HG03159 (cell line): Measurements from ENCODE around the gene DDX60.
"Not testable (repeated sequence)": the region's sequence is repeated elsewhere in the genome, so short reads cannot be mapped to it uniquely, and the experiment has no call there.

ENCODE experiments used
- ATAC-seq: cut with Tn5 transposase; IDR thresholded peaks from one replicate; pipeline ENCODE4 v1.9.1; 2021; ENCODE audit warnings: mild to moderate bottlenecking, moderate library complexity; ENCODE audit not compliant: unreplicated experiment

Gene DDX60

GRCh38 chr4:168304744-168305459 lies 13.7 kb downstream of the DDX60 start:
- ATAC-seq = no peak

GRCh38 chr4:168303430-168303829 lies 15.1 kb downstream of the DDX60 start:
- not testable (repeated sequence) for ATAC-seq

- peak; percentile 70 for ATAC-seq
Measured at GRCh38 chr4:168293386-168293975, 25.1 kb downstream of the DDX60 start.

- ATAC-seq = peak; percentile 40
Measured at GRCh38 chr4:168291242-168291641, 27.3 kb downstream of the DDX60 start.

GRCh38 chr4:168285850-168286249 lies 32.7 kb downstream of the DDX60 start:
- not testable (repeated sequence) for ATAC-seq

GRCh38 chr4:168279556-168279955 lies 39.0 kb downstream of the DDX60 start:
- no peak for ATAC-seq

DNA sequence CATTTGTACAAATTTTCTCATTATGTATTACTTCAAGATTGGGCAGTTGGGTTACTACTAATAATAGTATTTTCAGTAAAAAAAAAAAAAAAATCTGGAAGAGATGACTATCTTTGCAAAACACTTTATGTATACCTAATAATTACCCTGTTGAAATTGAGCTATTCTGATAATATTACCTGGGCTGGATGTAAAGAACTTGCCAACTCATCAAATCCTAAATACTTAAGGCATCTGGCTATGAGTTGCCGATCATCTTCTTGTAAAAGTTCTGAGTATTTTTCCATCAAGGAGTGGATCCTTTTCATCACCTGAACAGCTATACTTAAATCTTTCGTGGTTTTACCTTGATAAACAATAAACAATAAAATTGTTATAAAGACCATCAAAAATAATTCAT lies 42.7 kb downstream of the DDX60 start:
- ATAC-seq = no peak

DNA sequence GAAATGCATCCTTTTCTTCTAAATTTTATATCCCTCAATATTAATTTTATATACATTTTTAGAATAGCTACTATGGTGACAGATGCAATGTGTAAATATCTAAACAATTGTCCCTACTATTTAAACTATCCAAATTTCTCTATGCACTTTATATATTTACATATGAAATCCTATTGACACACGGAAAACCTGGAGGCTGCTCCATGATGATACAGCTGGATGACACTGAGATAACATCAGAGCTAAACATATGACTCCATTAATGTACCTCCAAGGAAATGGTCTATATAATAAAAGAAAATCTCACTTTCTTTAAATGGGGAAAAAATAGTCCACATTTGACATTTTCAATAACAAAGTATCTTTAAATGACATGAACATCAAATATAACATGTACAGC lies 43.7 kb downstream of the DDX60 start:
- ATAC-seq = no peak

GRCh38 chr4:168273838-168274237 lies 44.7 kb downstream of the DDX60 start:
- ATAC-seq = no peak

DNA sequence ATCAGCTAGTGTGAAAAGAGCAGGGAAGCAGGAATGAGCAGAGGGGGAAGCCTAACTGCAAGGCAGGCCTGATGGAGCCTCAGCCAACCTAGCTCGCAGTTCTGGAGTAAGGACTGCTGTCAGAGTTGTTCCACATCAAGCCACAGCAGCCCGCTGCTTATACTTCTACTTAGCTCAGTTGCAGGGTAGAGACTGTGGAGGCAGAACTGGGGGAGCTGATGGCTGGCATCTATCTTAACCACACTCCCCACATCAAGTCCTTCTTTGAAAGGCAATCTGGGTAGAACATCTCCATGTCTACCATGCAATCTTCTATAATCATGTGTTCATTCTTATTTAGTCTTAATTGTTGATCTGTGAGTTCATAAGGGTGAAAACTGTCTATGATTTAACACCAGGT lies 46.1 kb downstream of the DDX60 start:
- no peak for ATAC-seq

GRCh38 chr4:168269896-168270295 lies 48.7 kb downstream of the DDX60 start:
- no peak for ATAC-seq

- ATAC-seq = no peak
Measured at GRCh38 chr4:168265327-168265726, 53.2 kb downstream of the DDX60 start.

- ATAC-seq = no peak
Measured at GRCh38 chr4:168264903-168265302, 53.6 kb downstream of the DDX60 start.

DNA sequence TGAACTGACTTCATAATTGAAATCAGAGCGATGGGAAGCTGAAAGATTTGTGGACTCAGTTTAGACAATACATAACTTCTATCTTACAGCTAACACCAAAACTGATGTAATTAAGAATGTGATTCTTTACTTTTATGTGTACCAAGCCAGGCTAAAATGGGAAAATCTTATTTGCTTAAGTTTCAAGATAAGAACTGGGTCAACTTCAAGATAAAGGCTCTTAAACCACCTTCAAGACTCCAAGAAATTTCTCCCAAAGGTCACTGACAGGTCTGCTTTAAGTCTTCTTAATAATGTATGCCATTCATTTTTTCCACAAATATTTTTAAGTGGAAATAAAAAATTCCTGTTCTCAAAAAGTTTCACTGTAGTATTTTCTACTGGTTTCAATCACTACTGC lies 55.5 kb downstream of the DDX60 start:
- no peak for ATAC-seq

DNA sequence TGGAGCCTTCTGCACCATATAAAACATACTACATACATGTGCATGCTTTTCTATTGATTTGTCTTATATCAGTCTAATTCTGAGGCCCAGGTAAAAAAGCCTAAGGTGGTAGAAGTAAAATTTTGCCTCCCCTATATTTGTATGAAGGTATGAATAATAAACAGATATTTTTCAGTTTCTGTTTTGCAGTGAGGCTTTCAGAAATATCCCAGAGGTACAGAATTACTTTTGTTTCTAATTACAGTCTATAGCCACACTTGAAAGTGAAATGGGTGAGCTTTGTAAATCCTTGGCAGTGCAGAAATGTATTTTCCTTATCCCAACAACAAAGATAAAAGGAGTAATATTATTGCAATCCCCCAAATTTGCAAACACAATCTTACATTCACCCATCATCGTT lies 59.5 kb downstream of the DDX60 start:
- ATAC-seq = no peak

GRCh38 chr4:168257768-168258167 lies 60.8 kb downstream of the DDX60 start:
- no peak for ATAC-seq

GRCh38 chr4:168248176-168248710 lies 70.3 kb downstream of the DDX60 start:
- ATAC-seq = no peak

DNA sequence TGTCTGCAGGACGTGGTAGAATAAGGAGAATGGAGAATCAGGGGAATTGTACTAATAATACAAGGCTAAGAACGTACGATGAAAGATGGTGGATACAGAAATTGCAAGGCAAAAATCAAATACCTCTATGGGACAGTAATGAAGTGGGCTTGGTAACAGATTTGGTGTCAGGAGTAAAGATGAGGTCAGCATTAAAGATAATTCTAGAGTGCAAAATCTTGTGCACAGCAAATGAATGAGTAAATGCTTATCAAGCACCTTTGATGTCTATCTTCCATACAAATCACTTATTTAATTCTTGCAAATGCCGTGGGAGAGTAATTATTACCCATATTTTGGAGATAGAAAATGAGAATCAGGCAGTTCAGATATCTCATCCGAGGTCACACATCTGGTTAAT lies 70.9 kb downstream of the DDX60 start:
- ATAC-seq = no peak

GRCh38 chr4:168241953-168242352 lies 76.6 kb downstream of the DDX60 start:
- no peak for ATAC-seq

GRCh38 chr4:168240821-168241220 lies 77.7 kb downstream of the DDX60 start:
- ATAC-seq = no peak

DNA sequence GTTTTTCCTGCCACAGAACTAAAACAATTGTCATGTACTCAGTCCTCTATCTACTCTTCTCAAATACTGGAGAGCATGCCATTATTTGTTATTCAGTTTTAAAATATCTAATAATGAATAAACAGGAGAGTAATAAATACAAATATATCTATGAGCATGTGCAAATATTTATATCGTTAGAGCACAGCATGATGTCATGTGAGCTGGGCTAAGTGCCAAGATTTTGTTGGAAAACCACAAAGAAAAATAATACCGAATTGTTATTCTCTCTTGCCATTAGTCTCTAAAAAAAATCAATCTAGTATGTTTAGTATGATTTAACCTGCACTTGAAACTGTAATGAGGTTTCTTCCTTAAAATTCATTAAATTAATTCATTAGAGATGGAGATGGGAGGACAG lies 97.3 kb downstream of the DDX60 start:
- no peak for ATAC-seq

DNA sequence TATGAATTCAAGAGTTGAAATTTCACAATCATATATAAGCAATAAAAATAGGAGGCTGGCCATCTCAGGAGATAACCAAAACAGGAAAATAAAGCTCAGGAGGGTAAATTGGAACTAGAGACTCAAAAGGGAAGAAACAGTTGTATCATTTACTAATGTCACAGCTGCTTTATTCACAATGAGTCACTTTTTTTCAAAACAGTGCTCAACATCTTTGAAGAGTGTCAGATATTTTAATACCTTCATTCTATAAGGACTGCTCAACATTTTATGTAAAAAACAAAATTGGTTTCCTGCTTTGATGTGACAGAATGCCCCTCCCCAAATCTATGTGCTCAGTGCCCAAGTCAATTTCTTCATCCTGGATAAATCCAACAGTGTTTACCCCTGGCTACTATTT lies 97.7 kb downstream of the DDX60 start:
- no peak for ATAC-seq

GRCh38 chr4:168218645-168219044 lies 99.9 kb downstream of the DDX60 start:
- no peak for ATAC-seq
